Large intestine (tissue), 12 donors: ENCODE data around the gene ZIM2. TPM values are rescaled to one million over a fixed set of nuclear protein-coding genes. Genes with fewer than 3 reads are reported as not detected.

Experiments used
- DNase-seq, 2 donors: peaks; one replicate each; pipeline versions ENCODE4 v3.0.0 to v3.0.0-alpha.2; 2013
- H3K27ac ChIP-seq: one replicate; pipeline ENCODE4 v1.5.1; 2013; ENCODE audit warnings: low read length
- H3K27me3 ChIP-seq: 2 replicates; pipeline ENCODE4 v1.6.1; 2013; ENCODE audit warnings: low read length; ENCODE audit not compliant: control insufficient read depth, insufficient read depth
- H3K36me3 ChIP-seq: 2 replicates; pipeline ENCODE4 v1.6.1; 2013; ENCODE audit warnings: low read length; ENCODE audit not compliant: control insufficient read depth, insufficient read depth
- H3K4me1 ChIP-seq: one replicate; pipeline ENCODE4 v1.6.1; 2013; ENCODE audit warnings: low read length; ENCODE audit not compliant: control insufficient read depth, insufficient read depth
- H3K4me3 ChIP-seq: one replicate; pipeline ENCODE4 v1.5.1; 2013; ENCODE audit warnings: low read length
- H3K9me3 ChIP-seq: one replicate; pipeline ENCODE4 v1.6.1; 2013; ENCODE audit warnings: mild to moderate bottlenecking, low read depth, low read length, moderate library complexity; ENCODE audit not compliant: control insufficient read depth
- WGBS: methylation state at CpG from one replicate; pipeline ENCODE4 v1.1.5; 2013; ENCODE audit warnings: low lambda C conversion rate; ENCODE audit not compliant: insufficient coverage; 5-methylcytosine and 5-hydroxymethylcytosine counted together
- long read RNA-seq, 11 donors: transcript quantifications; one replicate each; lab custom pipeline, GENCODE V29; 2026
- polyA plus RNA-seq: library from polyadenylated mRNA; unstranded; fragments of 120-200 nt; gene quantifications from one replicate; pipeline ENCODE4 v1.2.1, GENCODE V29; 2013

The ZIM2 gene
- polyA plus RNA-seq: 1.3 TPM
- long read RNA-seq, donor 1: 0 reads
- long read RNA-seq, donor 2: 0 reads
- long read RNA-seq, donor 3: 0 reads
- long read RNA-seq, donor 4: 0 reads
- long read RNA-seq, donor 5: 0 reads
- long read RNA-seq, donor 6: 0 reads
- long read RNA-seq, donor 7: 0 reads
- long read RNA-seq, donor 8: 0 reads
- long read RNA-seq, donor 9: 0 reads
- long read RNA-seq, donor 10: 0 reads
- long read RNA-seq, donor 11: 0 reads

- DNase-seq: peak; percentile 43 to 50
- 59% methylated on average over 2 of the region's 49 CpGs for WGBS
- peaks cover 26% of the 10 kb centered on the region for H3K9me3 ChIP-seq
- H3K36me3 ChIP-seq: no peaks in the 10 kb centered on the region
- H3K4me3 ChIP-seq: peak within 1 kb of the TSS; percentile 62
- H3K27ac ChIP-seq: peak within 1 kb of the TSS; percentile 94
- peaks cover 12% of the 10 kb centered on the region for H3K27me3 ChIP-seq
- no peaks in the 10 kb centered on the region for H3K4me1 ChIP-seq
Observed at GRCh38 chr19:56840451-56841192, at the start of gene ZIM2, which contains the start of gene PEG3. TSS of gene ZIM2 (minus strand) at chr19:56840726. CDS start at chr19:56824277, 16,449 bp downstream. TSS of gene PEG3 (minus strand) at chr19:56840726. CDS start at chr19:56824655, 16,071 bp downstream.

GRCh38 chr19:56885173-56885985 is 44.9 kb upstream of the ZIM2 start:
- H3K4me3 ChIP-seq: no peak overlapping the region
- H3K36me3 ChIP-seq: no peaks in the 10 kb centered on the region
- no peaks in the 10 kb centered on the region for H3K27me3 ChIP-seq
- H3K9me3 ChIP-seq: no peaks in the 10 kb centered on the region
- no peak overlapping the region for H3K27ac ChIP-seq
- H3K4me1 ChIP-seq: no peaks in the 10 kb centered on the region
- DNase-seq: no peak
- 36% methylated on average over 2 of the region's 14 CpGs for WGBS

GRCh38 chr19:56884441-56884840 is 43.9 kb upstream of the ZIM2 start:
- WGBS: no CpG with 5 or more reads among the region's 5 CpGs
- Histone ChIP-seq H3K4me3 (no peak overlapping the region), H3K9me3 (no peaks in the 10 kb centered on the region), H3K27ac (no peak overlapping the region), H3K27me3 (no peaks in the 10 kb centered on the region), H3K36me3 (no peaks in the 10 kb centered on the region), H3K4me1 (no peaks in the 10 kb centered on the region)
- DNase-seq: no peak

- no peaks in the 10 kb centered on the region for H3K4me1 ChIP-seq
- H3K9me3 ChIP-seq: no peaks in the 10 kb centered on the region
- H3K4me3 ChIP-seq: no peak overlapping the region
- H3K27ac ChIP-seq: no peak overlapping the region
- DNase-seq: no peak
- WGBS: no CpG with 5 or more reads among the region's 5 CpGs
- H3K36me3 ChIP-seq: no peaks in the 10 kb centered on the region
- H3K27me3 ChIP-seq: no peaks in the 10 kb centered on the region
Observed at GRCh38 chr19:56880592-56881190, 40.2 kb upstream of the ZIM2 start.

GRCh38 chr19:56877069-56877715 is 36.7 kb upstream of the ZIM2 start:
- WGBS: 81% methylated on average over 3 of the region's 19 CpGs
- Histone ChIP-seq H3K36me3 (no peaks in the 10 kb centered on the region), H3K27ac (no peak overlapping the region), H3K4me3 (no peak overlapping the region), H3K4me1 (no peaks in the 10 kb centered on the region), H3K27me3 (no peaks in the 10 kb centered on the region), H3K9me3 (no peaks in the 10 kb centered on the region)
- no peak for DNase-seq

- H3K36me3 ChIP-seq: no peaks in the 10 kb centered on the region
- H3K4me3 ChIP-seq: no peak overlapping the region
- 100% methylated on average over 1 of the region's 3 CpGs for WGBS
- H3K27ac ChIP-seq: no peak overlapping the region
- H3K4me1 ChIP-seq: no peaks in the 10 kb centered on the region
- H3K9me3 ChIP-seq: no peaks in the 10 kb centered on the region
- H3K27me3 ChIP-seq: no peaks in the 10 kb centered on the region
- DNase-seq: no peak
Observed at GRCh38 chr19:56875717-56876116, 35.2 kb upstream of the ZIM2 start.

GRCh38 chr19:56874530-56874929 is 34.0 kb upstream of the ZIM2 start:
- H3K36me3 ChIP-seq: no peaks in the 10 kb centered on the region
- DNase-seq: no peak
- no peaks in the 10 kb centered on the region for H3K4me1 ChIP-seq
- no peak overlapping the region for H3K27ac ChIP-seq
- no CpG with 5 or more reads among the region's 4 CpGs for WGBS
- H3K4me3 ChIP-seq: no peak overlapping the region
- H3K9me3 ChIP-seq: no peaks in the 10 kb centered on the region
- no peaks in the 10 kb centered on the region for H3K27me3 ChIP-seq

- no peaks in the 10 kb centered on the region for H3K27me3 ChIP-seq
- H3K4me1 ChIP-seq: no peaks in the 10 kb centered on the region
- no CpG with 5 or more reads among the region's 5 CpGs for whole genome bisulfite sequencing
- no peak for DNase-seq
- H3K36me3 ChIP-seq: no peaks in the 10 kb centered on the region
- no peaks in the 10 kb centered on the region for H3K9me3 ChIP-seq
- no peak overlapping the region for H3K27ac ChIP-seq
- H3K4me3 ChIP-seq: no peak overlapping the region
Observed at GRCh38 chr19:56873493-56873892, 33.0 kb upstream of the ZIM2 start.

- H3K9me3 ChIP-seq: peaks cover under 1% of the 10 kb centered on the region
- no peak for DNase-seq
- no CpG with 5 or more reads among the region's 8 CpGs for WGBS
- no peaks in the 10 kb centered on the region for H3K27me3 ChIP-seq
- H3K4me1 ChIP-seq: no peaks in the 10 kb centered on the region
- H3K36me3 ChIP-seq: no peaks in the 10 kb centered on the region
- H3K27ac ChIP-seq: no peak overlapping the region
- no peak overlapping the region for H3K4me3 ChIP-seq
Observed at GRCh38 chr19:56869886-56870285, 29.4 kb upstream of the ZIM2 start.

- WGBS: 80% methylated on average over 1 of the region's 1 CpG
- DNase-seq: no peak
- H3K4me1 ChIP-seq: no peaks in the 10 kb centered on the region
- no peak overlapping the region for H3K4me3 ChIP-seq
- H3K27me3 ChIP-seq: peaks cover 5% of the 10 kb centered on the region
- H3K27ac ChIP-seq: no peak overlapping the region
- no peaks in the 10 kb centered on the region for H3K36me3 ChIP-seq
- H3K9me3 ChIP-seq: peaks cover 8% of the 10 kb centered on the region
Observed at GRCh38 chr19:56868446-56868845, 27.9 kb upstream of the ZIM2 start.
